Measurements from ENCODE around the gene MYOM1.
"Not testable (repeated sequence)": the region's sequence is repeated elsewhere in the genome, so short reads cannot be mapped to it uniquely, and the experiment has no call there.

MYOM1 gene

DNA sequence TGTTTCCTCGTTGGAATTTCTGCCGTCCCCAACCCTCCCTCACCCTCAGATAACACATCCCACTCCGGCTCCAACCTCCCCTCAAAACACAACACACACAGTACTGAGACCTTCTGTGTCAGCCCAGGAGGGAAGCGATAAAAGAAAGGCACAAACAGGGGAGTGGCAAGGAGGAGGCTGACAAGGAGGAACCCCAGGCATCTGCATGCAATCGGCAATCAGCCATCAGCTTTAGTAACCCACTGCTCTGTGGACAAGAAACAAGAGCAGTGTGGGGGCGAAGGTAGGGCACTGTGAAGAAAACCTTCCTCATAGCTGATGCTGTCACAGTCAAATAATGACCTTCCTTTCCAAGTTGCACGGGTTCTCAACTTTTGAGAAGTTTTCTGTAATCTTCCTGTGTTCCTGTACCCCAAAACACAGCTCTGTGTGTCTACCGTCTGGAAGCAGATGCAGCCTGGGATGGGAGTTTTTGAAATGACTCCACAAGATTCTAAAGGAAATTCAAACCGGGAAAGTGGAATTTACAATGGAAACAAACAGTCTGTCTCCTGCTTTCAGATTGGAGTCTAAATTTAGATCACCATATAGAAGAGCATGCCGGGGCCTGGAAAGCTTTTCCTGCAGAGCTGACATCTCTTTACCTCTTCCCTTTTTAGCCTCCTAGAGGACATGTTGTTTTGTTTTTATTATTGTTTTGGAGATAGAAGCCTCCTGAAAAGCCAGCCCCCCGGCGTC is 190.4 kb downstream of the MYOM1 start:
- no peak overlapping the region for H3K27ac ChIP-seq
- no peak for TF ChIP-seq ZFX (IDR thresholded peaks at IDR 0.05)
- TF ChIP-seq, protein P1, sequence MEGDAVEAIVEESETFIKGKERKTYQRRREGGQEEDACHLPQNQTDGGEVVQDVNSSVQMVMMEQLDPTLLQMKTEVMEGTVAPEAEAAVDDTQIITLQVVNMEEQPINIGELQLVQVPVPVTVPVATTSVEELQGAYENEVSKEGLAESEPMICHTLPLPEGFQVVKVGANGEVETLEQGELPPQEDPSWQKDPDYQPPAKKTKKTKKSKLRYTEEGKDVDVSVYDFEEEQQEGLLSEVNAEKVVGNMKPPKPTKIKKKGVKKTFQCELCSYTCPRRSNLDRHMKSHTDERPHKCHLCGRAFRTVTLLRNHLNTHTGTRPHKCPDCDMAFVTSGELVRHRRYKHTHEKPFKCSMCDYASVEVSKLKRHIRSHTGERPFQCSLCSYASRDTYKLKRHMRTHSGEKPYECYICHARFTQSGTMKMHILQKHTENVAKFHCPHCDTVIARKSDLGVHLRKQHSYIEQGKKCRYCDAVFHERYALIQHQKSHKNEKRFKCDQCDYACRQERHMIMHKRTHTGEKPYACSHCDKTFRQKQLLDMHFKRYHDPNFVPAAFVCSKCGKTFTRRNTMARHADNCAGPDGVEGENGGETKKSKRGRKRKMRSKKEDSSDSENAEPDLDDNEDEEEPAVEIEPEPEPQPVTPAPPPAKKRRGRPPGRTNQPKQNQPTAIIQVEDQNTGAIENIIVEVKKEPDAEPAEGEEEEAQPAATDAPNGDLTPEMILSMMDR (conservative IDR thresholded peaks at IDR 0.05): no peak

- not testable (repeated sequence) for H3K27ac ChIP-seq
Observed at GRCh38 chr18:3028115-3028514, 191.7 kb downstream of the MYOM1 start.

DNA sequence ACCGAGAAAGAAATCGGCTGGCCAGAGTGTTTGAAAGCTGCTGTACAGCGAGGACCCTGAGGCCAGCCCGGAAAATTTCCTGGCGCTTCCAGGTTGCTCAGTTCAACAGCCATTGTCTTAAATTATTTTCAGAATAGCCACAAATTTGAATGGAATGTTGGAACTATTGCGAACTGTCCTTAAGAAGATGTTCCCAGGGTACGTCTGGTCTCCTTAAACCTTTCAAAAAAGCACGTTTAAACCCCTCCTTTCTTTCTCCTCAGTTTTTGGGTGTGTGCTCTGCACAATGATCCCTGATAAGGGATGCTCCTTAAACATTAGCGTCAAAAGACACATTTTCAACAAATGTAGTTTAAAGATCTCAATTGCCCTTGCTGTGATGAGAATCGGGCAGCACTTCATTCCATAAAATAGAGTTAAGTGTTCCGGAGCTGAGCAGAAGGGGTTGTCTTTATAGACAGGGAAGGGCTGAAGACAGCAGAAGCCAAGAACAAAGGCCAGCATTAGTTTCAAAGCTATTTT is 192.3 kb downstream of the MYOM1 start:
- TF ChIP-seq, protein P1 (conservative IDR thresholded peaks at IDR 0.05): no peak
- TF ChIP-seq ZFX (IDR thresholded peaks at IDR 0.05): no peak
- H3K27ac ChIP-seq: no peak overlapping the region

DNA sequence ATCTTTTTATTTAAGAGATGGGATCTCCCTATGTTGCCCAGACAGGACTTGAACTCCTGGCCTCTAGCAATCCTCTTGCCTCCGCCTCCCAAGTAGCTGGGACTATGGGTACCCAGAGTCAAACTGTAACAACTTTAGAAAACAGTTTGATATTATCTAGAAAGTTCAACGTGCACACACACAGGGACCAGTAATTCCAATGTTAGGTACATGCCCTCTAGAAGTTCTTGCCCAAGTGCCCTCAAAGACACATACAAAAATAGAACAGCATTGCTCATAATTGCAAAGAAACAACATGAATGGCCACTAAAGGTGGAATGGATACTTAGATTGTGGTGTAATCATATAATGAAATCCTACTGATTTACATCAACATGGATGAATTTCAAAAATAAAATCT is 194.2 kb downstream of the MYOM1 start:
- TF ChIP-seq, protein P1 (conservative IDR thresholded peaks at IDR 0.05): no peak
- TF ChIP-seq ZFX (IDR thresholded peaks at IDR 0.05): no peak

DNA sequence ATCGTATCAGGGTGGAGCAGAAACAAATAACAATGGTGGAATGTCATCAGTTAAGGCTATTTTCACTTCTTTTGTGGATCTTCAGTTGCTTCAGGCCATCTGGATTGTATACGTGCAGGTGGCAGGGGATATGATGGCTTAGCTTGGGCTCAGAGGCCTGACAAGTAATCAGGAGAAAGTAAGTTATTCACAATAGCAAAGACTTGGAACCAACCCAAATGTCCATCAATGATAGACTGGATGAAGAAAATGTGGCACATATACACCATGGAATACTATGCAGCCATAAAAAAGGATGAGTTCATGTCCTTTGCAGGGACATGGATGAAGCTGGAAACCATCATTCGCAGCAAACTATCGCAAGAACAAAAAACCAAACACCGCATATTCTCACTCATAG is 196.2 kb downstream of the MYOM1 start:
- not testable (repeated sequence) for H3K27ac ChIP-seq

More for the DNA sequence above, 194.2 kb downstream of the MYOM1 start:
- no peak overlapping the region for H3K27ac ChIP-seq
